Esophagus muscularis mucosa (tissue), 3 donors: ENCODE results near the gene HDAC3.

Experiments
- CTCF ChIP-seq, 3 experiments: fragments of 200-600 bp in 2 of 3; fragments of 450-650 bp in 1 of 3; sonication (generic) in 2 of 3; IDR thresholded peaks; one replicate each; pipeline ENCODE4 v1.5.1; 2017 to 2019; ENCODE audit warnings: antibody characterized with exemption in 3 of 3, mild to moderate bottlenecking in 2 of 3, moderate library complexity in 1 of 3
- POLR2A ChIP-seq: fragments of 450-650 bp; IDR thresholded peaks from one replicate; pipeline ENCODE4 v1.6.1; 2017; ENCODE audit warnings: antibody characterized with exemption, moderate library complexity, mild to moderate bottlenecking, low read depth
- POLR2AphosphoS5 ChIP-seq, 2 donors: sonication (generic); formaldehyde crosslinking; IDR thresholded peaks; one replicate each; pipeline ENCODE4 v1.6.1; 2017; ENCODE audit warnings: antibody characterized with exemption in 2 of 2

- TF ChIP-seq CTCF (IDR thresholded peaks at IDR 0.05) (no peak), POLR2AphosphoS5 (IDR thresholded peaks at IDR 0.05) (no peak), POLR2A (no peak)
Measured at GRCh38 chr5:141657404-141657803, 20.8 kb upstream of the HDAC3 start.
